ENCODE data around the gene OR12D2. TPM values are rescaled to one million over a fixed set of nuclear protein-coding genes. Genes with fewer than 3 reads are reported as not detected.

Gene OR12D2
- total RNA-seq, 1 donor from 2014 or later = not detected

- peak; percentile 32 for TF ChIP-seq CTCF (IDR thresholded peaks at IDR 0.05; ENCODE audit: insufficient read depth, low read length, severe bottlenecking)
- no peak for FAIRE-seq
- DNase-seq (ENCODE audit: low read depth) = peak; percentile 49
- H3K27me3 ChIP-seq (ENCODE audit: control insufficient read depth, insufficient read depth, low read length) = no peaks in the 10 kb centered on the region
- H3K36me3 ChIP-seq (ENCODE audit: control insufficient read depth, insufficient read depth, low read length) = no peaks in the 10 kb centered on the region
- H3K4me3 ChIP-seq (ENCODE audit: low read depth, low read length) = no peak overlapping the region
Observed at GRCh38 chr6:29376003-29376402, 19.4 kb upstream of the OR12D2 start.

- no peak for DNase-seq (ENCODE audit: low read depth)
- H3K36me3 ChIP-seq (ENCODE audit: control insufficient read depth, insufficient read depth, low read length) = no peaks in the 10 kb centered on the region
- FAIRE-seq = no peak
- no peak for TF ChIP-seq CTCF (IDR thresholded peaks at IDR 0.05; ENCODE audit: insufficient read depth, low read length, severe bottlenecking)
- H3K4me3 ChIP-seq (ENCODE audit: low read depth, low read length) = no peak overlapping the region
- H3K27me3 ChIP-seq (ENCODE audit: control insufficient read depth, insufficient read depth, low read length) = no peaks in the 10 kb centered on the region
Observed at GRCh38 chr6:29388533-29388932, 6.9 kb upstream of the OR12D2 start.

GRCh38 chr6:29399525-29399924, 4.1 kb downstream of the OR12D2 start:
- DNase-seq (ENCODE audit: low read depth) = no peak

GRCh38 chr6:29403801-29404200, 8.4 kb downstream of the OR12D2 start:
- no peak for TF ChIP-seq CTCF (IDR thresholded peaks at IDR 0.05; ENCODE audit: insufficient read depth, low read length, severe bottlenecking)
- no peak for DNase-seq (ENCODE audit: low read depth)
- no peaks in the 10 kb centered on the region for H3K27me3 ChIP-seq (ENCODE audit: control insufficient read depth, insufficient read depth, low read length)
- FAIRE-seq = no peak
- no peak overlapping the region for H3K4me3 ChIP-seq (ENCODE audit: low read depth, low read length)
- H3K36me3 ChIP-seq (ENCODE audit: control insufficient read depth, insufficient read depth, low read length) = no peaks in the 10 kb centered on the region

More at GRCh38 chr6:29399525-29399924, 4.1 kb downstream of the OR12D2 start:
- Histone ChIP-seq H3K27me3 (ENCODE audit: control insufficient read depth, insufficient read depth, low read length) (no peaks in the 10 kb centered on the region), H3K4me3 (ENCODE audit: low read depth, low read length) (no peak overlapping the region), H3K36me3 (ENCODE audit: control insufficient read depth, insufficient read depth, low read length) (no peaks in the 10 kb centered on the region)
- no peak for TF ChIP-seq CTCF (IDR thresholded peaks at IDR 0.05; ENCODE audit: insufficient read depth, low read length, severe bottlenecking)
- no peak for FAIRE-seq

GRCh38 chr6:29414588-29414987, 19.2 kb downstream of the OR12D2 start, which contains the start of gene OR12D1:
OR12D1 (plus strand) TSS chr6:29414928.
- Histone ChIP-seq H3K27me3 (ENCODE audit: control insufficient read depth, insufficient read depth, low read length) (no peaks in the 10 kb centered on the region), H3K4me3 (ENCODE audit: low read depth, low read length) (no peak within 1 kb of the TSS), H3K36me3 (ENCODE audit: control insufficient read depth, insufficient read depth, low read length) (no peaks in the 10 kb centered on the region)
- TF ChIP-seq CTCF (IDR thresholded peaks at IDR 0.05; ENCODE audit: insufficient read depth, low read length, severe bottlenecking) = peak; percentile 49
- peak; percentile 73 for DNase-seq (ENCODE audit: low read depth)
- no peak for FAIRE-seq

- DNase-seq (ENCODE audit: low read depth) = no peak
- no peak for FAIRE-seq
- Histone ChIP-seq H3K4me3 (ENCODE audit: low read depth, low read length) (no peak overlapping the region), H3K36me3 (ENCODE audit: control insufficient read depth, insufficient read depth, low read length) (no peaks in the 10 kb centered on the region), H3K27me3 (ENCODE audit: control insufficient read depth, insufficient read depth, low read length) (no peaks in the 10 kb centered on the region)
- TF ChIP-seq CTCF (IDR thresholded peaks at IDR 0.05; ENCODE audit: insufficient read depth, low read length, severe bottlenecking) = no peak
Observed at GRCh38 chr6:29419516-29419915, 24.1 kb downstream of the OR12D2 start.

Data from bronchial epithelial cell (primary cell).